GM21528 (cell line): ENCODE results near the gene XPNPEP2.

Source experiments
- ATAC-seq: cut with Tn5 transposase; IDR thresholded peaks from one replicate; pipeline ENCODE4 v1.9.1; 2021; ENCODE audit warnings: mild to moderate bottlenecking, moderate library complexity; ENCODE audit not compliant: unreplicated experiment, low FRiP score

The XPNPEP2 gene

DNA sequence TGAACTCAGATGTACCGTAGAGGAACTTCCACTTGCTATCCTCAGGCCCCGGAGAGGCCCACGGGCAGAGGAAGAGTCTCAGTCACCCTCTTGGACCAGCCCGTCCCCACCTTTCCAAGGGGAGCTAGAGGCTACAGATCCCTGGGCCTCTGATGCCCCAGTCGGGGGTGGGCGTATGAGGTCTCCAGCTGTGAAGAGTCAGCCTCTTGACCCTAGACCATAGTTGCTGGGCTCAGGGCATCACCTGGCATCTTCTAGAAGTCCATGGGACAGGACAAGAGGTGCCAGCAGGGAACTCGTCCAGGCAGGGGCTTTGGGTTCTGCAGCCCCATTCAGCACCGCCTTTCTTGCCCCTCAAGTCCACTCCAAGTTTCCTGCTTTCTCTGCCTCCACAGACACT is 52.6 kb downstream of the XPNPEP2 start:
- no peak for ATAC-seq

DNA sequence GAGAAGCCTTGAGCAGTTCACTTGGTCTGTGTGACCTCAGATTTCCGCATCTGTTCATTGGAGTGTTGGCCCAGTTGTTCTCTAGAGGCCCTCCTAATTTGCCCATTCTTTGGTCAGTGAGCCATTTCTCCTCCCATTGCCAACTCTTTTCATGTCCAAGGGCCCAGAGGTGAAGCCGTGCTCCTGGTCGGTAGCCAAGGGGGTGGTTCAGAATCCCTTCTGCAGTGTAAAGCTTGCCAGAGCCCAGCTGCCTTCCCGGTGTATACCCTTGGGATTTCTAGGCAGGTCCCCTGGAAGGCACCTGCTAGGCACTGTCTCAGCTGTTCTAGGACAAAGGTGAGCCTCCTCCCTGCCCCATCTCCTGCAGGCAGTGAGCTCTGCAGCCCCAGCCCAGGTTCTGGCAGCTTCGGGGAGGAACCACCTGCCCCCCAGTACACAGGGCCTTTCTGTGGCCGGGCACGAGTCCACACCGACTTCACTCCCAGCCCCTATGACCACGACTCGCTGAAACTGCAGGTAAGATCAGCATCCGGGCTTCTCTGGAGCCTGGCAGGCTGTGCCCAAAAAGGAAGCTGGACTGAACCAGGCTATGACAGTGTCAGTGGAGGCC is 53.3 kb downstream of the XPNPEP2 start:
- ATAC-seq = no peak

DNA sequence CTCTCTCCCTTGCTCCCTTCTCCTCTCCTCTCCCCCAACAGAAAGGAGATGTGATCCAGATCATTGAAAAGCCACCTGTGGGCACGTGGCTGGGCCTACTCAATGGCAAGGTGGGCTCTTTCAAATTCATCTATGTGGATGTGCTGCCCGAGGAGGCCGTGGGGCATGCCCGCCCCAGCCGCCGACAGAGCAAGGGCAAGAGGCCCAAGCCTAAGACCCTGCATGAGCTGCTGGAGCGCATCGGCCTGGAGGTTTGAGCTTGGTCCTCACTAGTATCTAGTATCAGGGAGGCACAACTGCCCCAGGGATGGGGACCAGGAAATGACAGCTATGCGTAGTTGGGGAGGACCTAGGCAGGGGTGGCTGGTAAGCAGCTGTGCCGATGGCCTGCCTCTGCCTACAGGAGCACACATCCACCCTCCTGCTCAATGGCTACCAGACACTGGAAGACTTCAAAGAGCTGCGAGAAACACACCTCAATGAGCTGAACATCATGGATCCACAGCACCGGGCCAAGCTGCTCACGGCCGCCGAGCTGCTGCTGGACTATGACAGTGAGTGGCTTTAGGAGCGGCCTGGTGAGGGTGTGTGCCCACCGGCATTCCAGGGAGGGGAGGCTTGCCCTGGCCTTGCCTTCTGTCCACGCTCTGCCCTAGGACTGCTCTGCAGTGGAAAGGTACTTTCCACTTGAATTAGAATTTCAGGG is 54.0 kb downstream of the XPNPEP2 start:
- no peak for ATAC-seq

DNA sequence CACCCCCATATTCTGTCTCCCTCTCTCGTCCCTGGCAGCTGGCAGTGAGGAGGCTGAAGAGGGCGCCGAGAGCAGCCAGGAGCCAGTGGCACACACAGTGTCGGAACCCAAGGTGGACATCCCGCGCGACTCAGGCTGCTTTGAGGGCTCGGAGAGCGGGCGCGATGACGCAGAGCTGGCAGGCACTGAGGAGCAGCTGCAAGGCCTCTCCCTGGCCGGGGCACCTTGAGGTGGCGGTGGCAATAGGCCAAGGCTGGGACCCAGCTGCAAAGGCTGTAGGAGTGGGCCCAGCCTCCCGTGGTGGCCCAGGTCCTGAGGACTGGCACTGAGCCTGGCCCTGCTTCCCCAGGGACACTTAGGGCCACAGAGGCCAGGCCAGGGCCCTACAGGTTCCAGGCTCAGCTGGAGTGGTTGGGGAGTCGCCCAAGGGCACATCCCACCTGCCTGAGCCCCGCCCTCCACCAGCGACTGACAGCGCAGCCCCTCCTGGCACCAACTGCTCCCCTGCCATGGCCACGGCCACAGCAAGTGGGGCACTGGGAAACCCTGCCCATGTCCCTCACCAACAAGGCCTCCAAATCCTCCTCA is 54.9 kb downstream of the XPNPEP2 start:
- ATAC-seq = no peak

DNA sequence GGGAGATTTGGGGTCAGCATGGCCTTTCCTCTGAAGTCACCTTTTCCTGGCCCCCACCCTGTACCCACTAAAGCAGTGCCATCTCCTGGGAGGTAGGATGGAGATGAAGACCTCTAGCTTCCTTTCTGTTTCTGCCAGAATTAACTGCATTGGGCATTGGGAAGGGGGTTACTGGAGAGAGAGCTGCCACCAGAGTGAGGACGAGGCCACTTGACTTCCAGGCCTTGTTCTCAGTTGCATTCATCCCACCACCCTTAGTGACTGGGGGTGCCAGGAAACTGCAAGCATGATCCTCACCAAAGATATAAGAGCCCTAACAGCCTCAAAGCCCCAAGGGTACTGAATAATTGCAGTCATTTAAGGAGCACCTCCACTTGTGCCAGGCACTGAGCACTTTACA is 56.8 kb downstream of the XPNPEP2 start:
- no peak for ATAC-seq

DNA sequence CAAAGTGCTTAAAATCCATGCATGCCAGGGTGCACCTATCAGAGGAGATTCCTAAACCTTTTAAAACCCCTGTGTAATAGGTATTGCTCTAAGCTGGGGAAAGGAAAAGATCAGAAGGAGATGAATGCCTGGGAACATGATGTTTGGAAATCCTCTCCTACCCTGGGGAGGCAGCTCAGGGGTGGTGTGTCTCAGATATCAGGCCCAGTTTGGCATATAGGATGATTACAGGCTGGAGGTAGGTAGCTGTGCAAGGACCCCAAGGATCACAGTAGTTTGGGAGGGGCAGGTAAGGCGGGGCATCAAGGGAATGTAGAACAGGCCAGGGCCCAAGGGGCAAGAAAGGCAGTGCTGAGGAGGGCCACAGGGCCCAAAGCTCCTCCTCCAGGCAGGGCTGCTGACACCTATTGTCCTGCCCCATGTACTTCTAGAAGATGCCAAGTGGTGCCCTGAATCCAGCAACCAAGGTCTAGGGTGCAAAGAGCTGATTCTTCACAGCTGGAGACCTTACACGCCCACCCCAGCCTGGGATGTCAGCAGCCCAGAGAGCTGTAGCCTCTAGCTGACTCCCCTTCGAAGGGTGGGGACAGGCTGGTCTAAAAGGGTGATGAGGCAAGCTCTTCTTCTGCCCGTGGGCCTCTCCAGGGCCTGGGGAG is 58.6 kb downstream of the XPNPEP2 start:
- ATAC-seq = no peak

DNA sequence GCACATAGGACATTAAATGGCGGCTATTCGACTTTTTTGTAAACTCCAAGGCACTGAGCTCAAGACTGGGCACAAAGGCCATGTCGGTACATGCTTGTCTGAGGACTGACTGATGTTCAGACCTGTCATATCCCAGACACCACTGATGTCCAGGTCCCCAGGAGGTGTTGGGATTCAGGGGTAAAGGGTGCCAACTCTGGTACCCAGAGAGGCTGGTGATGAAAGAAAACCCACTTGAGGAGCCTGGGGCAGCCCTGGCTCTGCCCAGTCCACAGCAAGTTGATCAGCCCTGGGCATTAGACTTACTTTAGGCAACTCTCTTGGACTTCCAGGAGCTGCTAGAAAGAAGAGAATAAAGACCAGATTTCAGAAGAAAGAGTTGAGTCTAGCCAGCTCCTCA is 59.7 kb downstream of the XPNPEP2 start:
- ATAC-seq = no peak

DNA sequence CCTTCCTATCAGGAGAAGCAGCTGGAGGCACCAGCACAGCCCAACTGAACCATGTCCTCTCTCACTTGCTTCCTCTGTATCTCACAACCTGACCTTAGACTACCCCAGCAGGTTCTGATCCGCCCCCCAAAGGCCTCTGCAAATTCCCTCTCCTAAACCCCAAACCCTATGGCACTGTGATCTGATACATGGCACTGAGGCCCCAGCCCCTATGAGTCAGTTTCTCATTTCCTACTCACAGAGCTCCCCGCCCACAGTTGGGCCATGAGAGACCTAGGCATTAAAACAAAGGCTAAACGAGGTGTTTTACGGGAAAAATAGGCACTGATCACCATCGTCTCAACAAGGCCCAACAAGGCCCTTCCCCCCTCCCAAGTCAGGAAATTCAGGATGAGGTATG is 60.1 kb downstream of the XPNPEP2 start:
- no peak for ATAC-seq

DNA sequence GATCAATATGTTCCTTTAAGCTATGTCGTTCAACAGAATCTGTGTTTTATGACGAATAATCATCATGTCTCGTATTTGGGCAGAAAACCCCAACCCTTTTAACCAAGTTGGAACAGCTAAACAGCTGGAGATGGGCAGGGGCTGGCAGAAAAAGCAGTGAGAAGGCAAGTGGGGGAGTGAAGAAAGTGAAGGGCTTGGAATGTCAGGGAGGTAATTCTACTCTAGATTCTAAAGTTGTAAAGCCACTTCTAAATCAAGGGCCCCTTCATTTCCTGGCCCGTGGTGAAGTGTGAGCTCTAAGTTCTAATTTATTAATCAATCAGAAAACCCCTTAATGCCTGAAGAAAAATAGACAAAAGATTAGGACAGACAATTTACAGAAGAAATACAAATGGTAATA is 61.4 kb downstream of the XPNPEP2 start:
- ATAC-seq = no peak

DNA sequence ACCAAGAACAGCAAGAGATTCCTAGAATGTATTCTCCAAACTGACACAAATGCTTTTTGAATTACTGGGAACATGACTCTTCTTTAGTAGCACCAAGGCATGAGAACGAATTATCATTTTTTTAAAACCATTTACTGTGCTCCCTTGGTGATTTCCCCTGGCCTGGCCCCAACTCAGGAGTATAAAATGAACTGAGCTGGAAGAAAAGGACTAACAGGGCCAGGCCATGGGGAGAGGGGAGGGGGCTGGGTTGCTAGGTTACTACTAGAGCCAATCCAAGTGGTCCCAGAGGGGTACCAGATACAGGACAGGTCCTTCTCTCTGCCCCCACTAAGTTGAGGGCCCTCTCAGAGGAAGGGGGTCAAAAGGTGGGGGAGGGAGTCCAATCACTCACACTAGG is 64.1 kb downstream of the XPNPEP2 start:
- no peak for ATAC-seq

DNA sequence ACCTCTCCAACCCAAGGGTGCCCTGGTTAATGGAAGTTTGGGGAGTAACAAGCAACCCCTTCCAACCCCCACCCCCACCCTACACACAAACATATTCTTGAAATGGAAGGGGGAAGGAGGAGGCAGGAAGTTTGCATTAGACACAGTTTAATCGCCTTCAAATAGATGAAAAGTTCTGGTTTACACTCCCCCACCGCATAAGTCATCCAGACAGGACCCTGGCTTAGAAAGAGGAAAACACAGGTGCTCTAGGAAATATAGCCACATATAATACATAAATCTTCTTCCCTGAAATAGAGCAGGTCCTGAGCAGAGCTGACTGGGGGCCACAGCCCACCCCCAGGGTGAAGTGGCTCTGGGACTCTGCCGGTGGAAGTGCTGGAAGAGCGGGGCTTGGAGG is 66.0 kb downstream of the XPNPEP2 start:
- no peak for ATAC-seq

DNA sequence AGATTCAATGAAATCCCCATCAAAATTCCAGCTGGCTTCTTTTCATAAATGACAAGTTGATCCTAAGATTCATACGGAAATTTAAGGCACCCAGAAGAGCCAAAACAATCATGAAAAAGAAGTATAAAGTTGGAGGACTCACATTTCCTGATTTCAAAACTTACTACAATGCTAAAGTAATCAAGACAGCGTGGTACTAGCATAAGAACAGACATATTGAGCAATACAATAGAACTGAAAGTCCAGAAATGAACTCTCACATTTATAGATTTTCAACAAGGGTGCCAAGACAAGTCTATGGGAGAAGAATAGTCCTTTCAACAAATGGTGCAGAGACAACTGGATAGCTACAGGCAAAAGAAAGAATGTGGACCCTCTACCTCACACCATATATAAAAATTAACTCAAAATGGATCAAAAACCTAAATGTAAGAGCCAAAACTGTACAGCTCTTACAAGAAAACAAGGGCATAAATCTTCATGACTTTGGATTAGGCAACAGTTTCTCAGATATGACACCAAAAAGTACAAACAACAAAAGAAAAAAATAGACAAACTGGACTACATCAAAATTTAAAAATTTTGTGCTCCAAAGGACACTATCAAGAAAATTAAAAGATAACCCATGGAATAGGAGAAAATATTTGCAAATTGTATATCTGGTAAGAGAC is 69.5 kb downstream of the XPNPEP2 start:
- ATAC-seq = no peak

DNA sequence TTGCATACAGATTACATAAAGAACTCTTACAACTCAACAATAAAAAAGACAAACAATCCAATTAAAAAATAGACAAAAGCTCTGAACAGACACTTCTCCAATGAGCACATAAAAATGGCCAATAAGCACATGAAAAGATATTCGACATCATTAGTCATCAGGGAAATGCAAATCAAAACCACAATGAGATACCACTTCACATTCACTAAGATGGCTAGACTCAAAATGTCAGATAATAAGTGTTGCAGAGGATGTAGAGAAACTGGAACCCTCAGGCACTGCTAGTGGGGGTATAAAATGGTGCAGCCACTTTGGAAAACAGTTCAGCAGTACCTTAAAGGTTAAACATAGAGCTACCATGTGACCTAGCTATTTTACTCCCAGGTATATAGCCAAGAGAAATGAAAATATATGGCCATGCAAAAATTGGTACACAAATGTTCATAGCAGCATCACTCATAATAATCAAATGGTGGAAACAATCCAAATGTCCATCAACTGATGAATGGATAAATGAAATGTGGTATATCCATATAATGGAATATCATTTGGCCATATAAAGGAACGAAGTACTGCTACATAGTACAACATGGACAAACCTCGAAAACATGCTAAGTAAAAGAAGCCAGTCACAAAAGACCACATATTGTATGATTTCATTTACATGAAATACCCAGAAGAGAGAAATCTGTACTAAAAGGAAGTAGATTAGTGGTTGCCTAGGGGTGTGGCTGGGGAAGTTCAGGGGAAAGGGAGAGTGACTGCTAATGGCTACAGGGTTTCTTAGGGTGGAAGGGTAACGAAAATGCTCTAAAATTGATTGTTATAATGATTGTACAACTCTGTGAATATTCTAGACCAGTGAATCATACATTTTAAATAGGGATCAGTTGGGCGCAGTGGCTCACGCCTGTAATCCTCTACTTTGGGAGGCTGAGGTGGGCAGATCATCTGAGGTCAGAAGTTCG is 70.3 kb downstream of the XPNPEP2 start:
- ATAC-seq = no peak

DNA sequence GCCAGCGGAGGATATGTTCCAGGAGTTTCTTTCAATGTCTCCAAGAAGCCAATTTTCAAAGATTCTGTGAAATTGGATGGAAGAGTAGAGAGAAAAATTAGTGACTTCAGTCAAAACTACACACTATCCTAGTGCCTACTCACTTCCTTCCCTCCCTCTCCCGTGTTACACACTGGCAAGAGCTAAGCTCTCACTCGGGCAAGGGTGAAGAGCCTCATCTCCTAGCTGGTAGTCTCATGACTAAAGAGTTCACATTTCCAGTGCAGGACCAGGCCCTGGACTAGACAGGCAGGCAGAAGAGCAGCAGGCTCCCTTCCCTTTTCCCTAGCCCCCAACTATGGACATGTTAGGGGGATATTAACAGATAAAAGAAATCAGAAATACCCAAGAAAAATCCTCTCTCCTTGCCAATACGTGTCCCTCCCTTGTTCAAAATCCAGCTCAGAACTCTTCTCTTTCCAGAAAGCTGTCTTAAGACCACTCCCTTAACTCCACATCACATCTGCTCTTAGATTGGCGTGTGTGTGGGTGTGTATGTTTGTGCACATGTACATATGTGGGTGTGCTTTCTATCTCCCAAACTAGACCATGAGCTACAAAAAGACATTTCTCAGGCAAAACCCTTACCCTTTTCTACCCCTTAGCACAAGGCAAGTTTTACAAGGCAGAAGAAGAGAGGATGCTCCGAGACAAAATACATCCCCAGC is 75.0 kb downstream of the XPNPEP2 start:
- ATAC-seq = no peak

DNA sequence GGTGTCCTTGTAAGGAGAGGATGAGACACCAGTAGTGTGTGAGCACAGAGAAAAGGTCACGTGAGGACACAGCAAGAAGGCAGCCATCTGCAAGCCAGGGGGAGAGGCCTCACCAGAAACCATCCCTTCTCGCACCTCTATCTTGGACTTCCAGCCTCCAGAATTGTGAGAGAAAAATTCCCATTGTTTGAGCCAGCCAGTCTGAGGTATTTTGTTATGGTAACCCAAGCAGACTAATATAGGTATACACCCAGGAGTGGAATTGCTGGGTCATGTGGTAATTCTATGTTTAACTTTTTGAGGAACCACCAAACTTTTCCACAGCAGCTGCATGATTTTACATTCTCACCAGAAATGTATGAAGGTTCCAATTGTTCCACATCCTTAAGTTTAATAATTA is 79.3 kb downstream of the XPNPEP2 start:
- no peak for ATAC-seq
